Fibroblast of skin of right biceps (primary cell): Measurements from ENCODE around the gene RSPH1.
"Not testable (repeated sequence)": the region's sequence is repeated elsewhere in the genome, so short reads cannot be mapped to it uniquely, and the experiment has no call there.

Source experiments
- DNase-seq: peaks from one replicate; pipeline ENCODE4 v3.0.0-alpha.2; 2013

Gene RSPH1

GRCh38 chr21:42480736-42481135, 15.3 kb downstream of the RSPH1 start:
- no peak for DNase-seq

- no peak for DNase-seq
These were observed 16.4 kb downstream of the RSPH1 start for GRCh38 chr21:42479582-42479981.

GRCh38 chr21:42478504-42478903, 17.5 kb downstream of the RSPH1 start:
- DNase-seq, result no peak

- DNase-seq, result no peak
These were observed 19.4 kb downstream of the RSPH1 start for GRCh38 chr21:42476388-42477331.

GRCh38 chr21:42475526-42476387, 20.3 kb downstream of the RSPH1 start:
- no peak for DNase-seq

- no peak for DNase-seq
These were observed 21.0 kb downstream of the RSPH1 start for GRCh38 chr21:42475036-42475435.

- DNase-seq, result peak; percentile 33
These were observed 21.8 kb downstream of the RSPH1 start for GRCh38 chr21:42474043-42474831.

GRCh38 chr21:42473498-42474042, 22.5 kb downstream of the RSPH1 start:
- DNase-seq, result no peak

GRCh38 chr21:42472521-42472920, 23.5 kb downstream of the RSPH1 start:
- no peak for DNase-seq

- DNase-seq, result no peak
These were observed 24.2 kb downstream of the RSPH1 start for GRCh38 chr21:42471716-42472330.

GRCh38 chr21:42471206-42471605, 24.8 kb downstream of the RSPH1 start:
- no peak for DNase-seq

GRCh38 chr21:42469726-42470125, 26.3 kb downstream of the RSPH1 start:
- not testable (repeated sequence) for DNase-seq

GRCh38 chr21:42469272-42469671, 26.8 kb downstream of the RSPH1 start:
- no peak for DNase-seq

GRCh38 chr21:42468491-42469131, 27.4 kb downstream of the RSPH1 start:
- no peak for DNase-seq

GRCh38 chr21:42467140-42467983, 28.7 kb downstream of the RSPH1 start:
- peak; percentile 2 for DNase-seq

GRCh38 chr21:42466700-42467099, 29.3 kb downstream of the RSPH1 start:
- DNase-seq, result no peak

- no peak for DNase-seq
These were observed 30.3 kb downstream of the RSPH1 start for GRCh38 chr21:42465803-42466127.

- no peak for DNase-seq
These were observed 30.8 kb downstream of the RSPH1 start for GRCh38 chr21:42465008-42465802.

GRCh38 chr21:42463861-42464515, 32.0 kb downstream of the RSPH1 start:
- peak; percentile 53 for DNase-seq
